GM23248 (cell line): ENCODE data around the gene CORO2A. TPM values are rescaled to one million over a fixed set of nuclear protein-coding genes. Genes with fewer than 3 reads are reported as not detected.

Source experiments
- DNase-seq: peaks from one replicate; pipeline ENCODE4 v3.0.0-alpha.2; 2015
- H2AFZ ChIP-seq: fragments of 200-600 bp; sonication (generic); 2 replicates; pipeline ENCODE4 v1.6.1; 2016; ENCODE audit warnings: antibody characterized with exemption
- H3F3A ChIP-seq: fragments of 200-600 bp; sonication (generic); 2 replicates; pipeline ENCODE4 v1.6.1; 2016; ENCODE audit warnings: mild to moderate bottlenecking, antibody characterized with exemption, mixed run types; ENCODE audit not compliant: insufficient read depth
- H3K27ac ChIP-seq: fragments of 200-600 bp; sonication (generic); 2 replicates; pipeline ENCODE4 v1.5.1; 2016; ENCODE audit warnings: mild to moderate bottlenecking
- H3K27me3 ChIP-seq: fragments of 200-600 bp; sonication (generic); replicated peaks from 2 replicates; pipeline ENCODE4 v1.6.1; 2016; ENCODE audit warnings: mild to moderate bottlenecking; ENCODE audit not compliant: insufficient read depth
- H3K36me3 ChIP-seq: fragments of 200-600 bp; sonication (generic); 2 replicates; pipeline ENCODE4 v1.6.1; 2016; ENCODE audit warnings: low read depth, mild to moderate bottlenecking
- H3K4me1 ChIP-seq: fragments of 200-600 bp; sonication (generic); 2 replicates; pipeline ENCODE4 v1.6.1; 2016; ENCODE audit warnings: mild to moderate bottlenecking; ENCODE audit not compliant: insufficient read depth
- H3K4me2 ChIP-seq: fragments of 200-600 bp; sonication (generic); one replicate; pipeline ENCODE4 v1.6.1; 2016; ENCODE audit warnings: mild to moderate bottlenecking; ENCODE audit not compliant: unreplicated experiment
- H3K4me3 ChIP-seq: fragments of 200-600 bp; sonication (generic); 2 replicates; pipeline ENCODE4 v1.5.1; 2016; ENCODE audit warnings: mild to moderate bottlenecking
- H3K79me2 ChIP-seq: fragments of 200-600 bp; sonication (generic); 2 replicates; pipeline ENCODE4 v1.6.1; 2016; ENCODE audit warnings: mild to moderate bottlenecking; ENCODE audit not compliant: insufficient read depth
- H3K9ac ChIP-seq: fragments of 200-600 bp; sonication (generic); 2 replicates; pipeline ENCODE4 v1.6.1; 2016; ENCODE audit warnings: mild to moderate bottlenecking
- H3K9me2 ChIP-seq: fragments of 200-600 bp; sonication (generic); 2 replicates; pipeline ENCODE4 v1.6.1; 2016; ENCODE audit warnings: mixed run types, mild to moderate bottlenecking, moderate library complexity; ENCODE audit not compliant: insufficient read depth
- H3K9me3 ChIP-seq: fragments of 200-600 bp; sonication (generic); one replicate; pipeline ENCODE4 v1.6.1; 2017; ENCODE audit warnings: low read depth
- H4K20me1 ChIP-seq: fragments of 200-600 bp; sonication (generic); 2 replicates; pipeline ENCODE4 v1.6.0; 2016; ENCODE audit not compliant: insufficient read depth
- EZH2 ChIP-seq: fragments of 200-600 bp; sonication (generic); IDR thresholded peaks from 2 replicates; pipeline ENCODE4 v1.6.1; 2018; ENCODE audit warnings: antibody characterized with exemption, mild to moderate bottlenecking; ENCODE audit not compliant: insufficient read depth, poor library complexity, severe bottlenecking
- EZH2phosphoT487 ChIP-seq: fragments of 200-600 bp; sonication (generic); IDR thresholded peaks from 2 replicates; pipeline ENCODE4 v1.6.1; 2018; ENCODE audit warnings: antibody characterized with exemption, moderate library complexity, mild to moderate bottlenecking, low read depth; ENCODE audit not compliant: insufficient read depth
- WGBS, 2 experiments: methylation state at CpG; one replicate each; pipeline ENCODE4 v1.1.6; 2015 to 2017; ENCODE audit warnings: low lambda C conversion rate in 2 of 2, low coverage in 1 of 2; ENCODE audit errors: missing lambda C conversion rate in 2 of 2; 5-methylcytosine and 5-hydroxymethylcytosine counted together
- in situ Hi-C: fragments of 300-500 bp; cut with MboI; formaldehyde crosslinking; loops from 2 replicates; pipeline ENCODE4 v1.15.0; 2020
- polyA plus RNA-seq: library from polyadenylated mRNA; unstranded; fragments of >200 nt; fragmentation: Nextera tagmentation; extraction: Ambion mirVana; gene quantifications from 2 replicates; pipeline ENCODE4 v1.2.1, GENCODE V29; 2016
- total RNA-seq: library from RNA; depleted of rRNA; stranded (reverse); fragments of >200 nt; shearing (Covaris generic); gene quantifications from 2 replicates; pipeline ENCODE4 v1.2.3, GENCODE V29; 2014

Gene CORO2A
- total and polyA plus RNA-seq, 2 experiments from 2014 or later = 0.86 to 1.3 TPM

DNA sequence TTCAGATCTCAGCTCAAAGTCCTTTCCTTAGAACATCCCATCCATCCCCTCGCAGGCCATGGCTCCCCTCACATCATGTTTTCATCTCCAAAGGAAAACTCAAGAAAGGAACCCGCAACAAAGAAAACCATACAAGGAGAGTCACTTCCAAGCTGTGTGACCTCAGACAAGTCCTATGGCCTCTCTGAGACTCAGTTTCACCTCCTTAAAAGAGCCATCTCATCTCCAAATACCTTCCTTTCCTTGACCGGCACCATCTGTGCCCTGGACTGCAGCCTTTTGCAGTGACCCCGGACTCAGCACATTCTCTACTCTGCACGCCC, 10.7 kb downstream of the CORO2A start:
- H3K79me2 ChIP-seq = no peaks in the 10 kb centered on the region
- 76 to 88% methylated on average over 5 of the region's 5 CpGs for WGBS, 2 experiments

GRCh38 chr9:98180996-98181395, 11.4 kb downstream of the CORO2A start:
- TF ChIP-seq EZH2 = no peak
- TF ChIP-seq EZH2phosphoT487 = no peak
- Histone ChIP-seq H3K27me3 (no peaks in the 10 kb centered on the region), H3K9me3 (no peaks in the 10 kb centered on the region), H3K27ac (no peak overlapping the region), H3K79me2 (no peaks in the 10 kb centered on the region), H3F3A (no peaks in the 10 kb centered on the region), H3K36me3 (no peaks in the 10 kb centered on the region), H3K9me2 (no peaks in the 10 kb centered on the region), H4K20me1 (no peaks in the 10 kb centered on the region), H3K4me3 (no peak overlapping the region), H2AFZ (no peak overlapping the region), H3K9ac (no peak overlapping the region), H3K4me1 (no peaks in the 10 kb centered on the region), H3K4me2 (no peak overlapping the region)
- no peak for DNase-seq
- 85 to 88% methylated on average over 6 of the region's 6 CpGs for WGBS, 2 experiments
- in situ Hi-C loops = no loop called here

More for the DNA sequence above, 10.7 kb downstream of the CORO2A start:
- TF ChIP-seq EZH2 = no peak
- no peak for TF ChIP-seq EZH2phosphoT487
- no peaks in the 10 kb centered on the region for H3K9me2 ChIP-seq
- no peaks in the 10 kb centered on the region for H4K20me1 ChIP-seq
- no peak overlapping the region for H3K9ac ChIP-seq
- H2AFZ ChIP-seq = no peak overlapping the region
- in situ Hi-C loops = no loop called here
- no peaks in the 10 kb centered on the region for H3K27me3 ChIP-seq
- no peaks in the 10 kb centered on the region for H3K4me1 ChIP-seq
- no peak overlapping the region for H3K4me2 ChIP-seq
- H3F3A ChIP-seq = no peaks in the 10 kb centered on the region
- no peak overlapping the region for H3K4me3 ChIP-seq
- no peaks in the 10 kb centered on the region for H3K36me3 ChIP-seq
- H3K27ac ChIP-seq = no peak overlapping the region
- no peak for DNase-seq
- H3K9me3 ChIP-seq = no peaks in the 10 kb centered on the region

- Histone ChIP-seq H3K4me3 (no peak overlapping the region), H3K36me3 (no peaks in the 10 kb centered on the region), H3K4me1 (no peaks in the 10 kb centered on the region), H3K9me3 (no peaks in the 10 kb centered on the region), H3K9ac (no peak overlapping the region), H3K79me2 (no peaks in the 10 kb centered on the region), H4K20me1 (no peaks in the 10 kb centered on the region), H3F3A (no peaks in the 10 kb centered on the region), H3K27ac (no peak overlapping the region), H3K4me2 (no peak overlapping the region), H2AFZ (no peak overlapping the region), H3K9me2 (no peaks in the 10 kb centered on the region), H3K27me3 (no peaks in the 10 kb centered on the region)
- 86 to 91% methylated on average over 16 of the region's 16 CpGs for WGBS, 2 experiments
- in situ Hi-C loops = no loop called here
- DNase-seq = no peak
- no peak for TF ChIP-seq EZH2phosphoT487
- no peak for TF ChIP-seq EZH2
Measured at GRCh38 chr9:98178874-98179850, 13.3 kb downstream of the CORO2A start.

DNA sequence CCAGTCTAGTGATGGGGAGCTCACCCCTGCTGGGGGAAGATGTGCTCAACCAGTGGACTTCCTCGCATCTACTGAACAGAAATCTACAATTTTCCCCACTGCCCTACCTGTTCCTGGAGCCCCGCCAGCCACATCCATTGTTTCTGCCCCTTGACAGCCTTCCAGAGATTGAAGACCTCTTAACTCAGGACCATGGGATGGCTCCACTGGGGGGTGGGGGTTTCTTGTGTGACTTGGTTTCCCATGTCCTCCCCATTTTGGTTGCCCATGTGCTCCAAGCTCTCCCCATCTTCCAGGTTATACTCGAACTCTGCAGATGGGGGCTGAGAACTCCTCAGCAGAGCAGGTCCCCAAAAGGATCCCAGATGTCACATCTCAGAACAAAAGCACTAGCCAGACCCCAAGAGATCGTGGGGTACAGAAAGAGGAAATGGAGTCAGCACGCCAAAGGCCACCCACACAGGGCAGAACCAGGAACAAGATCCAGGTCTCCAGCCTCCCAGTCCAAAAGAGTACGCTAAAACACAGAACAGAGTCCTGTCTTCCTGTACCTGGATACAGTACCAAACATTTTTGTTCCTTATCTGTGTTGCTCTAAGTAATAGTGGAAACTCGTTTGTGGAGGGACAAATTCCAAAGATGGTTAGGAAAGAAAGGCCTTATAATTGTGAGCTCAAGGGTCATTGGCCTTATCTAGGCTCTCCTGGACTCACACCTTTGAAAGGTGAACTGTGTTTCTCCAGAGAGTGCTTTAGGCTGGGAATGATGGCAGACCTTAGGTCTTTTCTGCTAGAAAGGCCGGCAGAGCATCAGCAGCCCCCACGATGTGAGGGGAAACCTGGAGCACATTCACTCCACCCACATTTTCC, 15.8 kb downstream of the CORO2A start:
- Histone ChIP-seq H4K20me1 (no peaks in the 10 kb centered on the region), H3F3A (no peaks in the 10 kb centered on the region), H3K9me2 (no peaks in the 10 kb centered on the region), H3K79me2 (no peaks in the 10 kb centered on the region), H3K4me1 (no peaks in the 10 kb centered on the region), H3K27ac (no peak overlapping the region), H3K36me3 (no peaks in the 10 kb centered on the region), H3K9ac (no peak overlapping the region), H3K4me3 (no peak overlapping the region), H2AFZ (no peak overlapping the region), H3K4me2 (no peak overlapping the region), H3K9me3 (no peaks in the 10 kb centered on the region), H3K27me3 (no peaks in the 10 kb centered on the region)
- WGBS, 2 experiments = 59 to 69% methylated on average over 9 of the region's 9 CpGs
- in situ Hi-C loops = no loop called here
- TF ChIP-seq EZH2phosphoT487 = no peak
- no peak for TF ChIP-seq EZH2
- DNase-seq = no peak
